Endothelial cell of hepatic sinusoid (primary cell): Measurements from ENCODE around the gene TRIM40.
"Not testable (repeated sequence)": the region's sequence is repeated elsewhere in the genome, so short reads cannot be mapped to it uniquely, and the experiment has no call there.

Experiments
- in situ Hi-C: cut with HindIII; loops from 2 replicates; pipeline ENCODE4 v1.10.0; 2017; ENCODE audit warnings: low sequenced_read_pairs

Gene TRIM40

GRCh38 chr6:30113003-30113759 is 22.8 kb upstream of the TRIM40 start, which contains the start of gene TRIM31:
Gene TRIM31 (minus strand): TSS chr6:30113090. CDS start chr6:30112805, 285 bp downstream.
- in situ Hi-C loops, result no loop called here

- in situ Hi-C loops, result no loop called here
Measured at GRCh38 chr6:30113841-30114240, 22.1 kb upstream of the TRIM40 start.

- in situ Hi-C loops, result no loop called here
Measured at GRCh38 chr6:30116724-30117123, 19.2 kb upstream of the TRIM40 start.

GRCh38 chr6:30118691-30119090 is 17.2 kb upstream of the TRIM40 start:
- in situ Hi-C loops, result not testable (repeated sequence)

- in situ Hi-C loops, result no loop called here
Measured at GRCh38 chr6:30121446-30122366, 14.2 kb upstream of the TRIM40 start.

- in situ Hi-C loops, result no loop called here
Measured at GRCh38 chr6:30122515-30122914, 13.4 kb upstream of the TRIM40 start.

- in situ Hi-C loops, result no loop called here
Measured at GRCh38 chr6:30127238-30128093, 8.5 kb upstream of the TRIM40 start.

- in situ Hi-C loops, result loop anchor here (10.0 kb wide), 1 partner anchor 285 kb away; no protein-coding TSS in a partner anchor
Measured at GRCh38 chr6:30129265-30130178, 6.4 kb upstream of the TRIM40 start.

- in situ Hi-C loops, result loop anchor here (10.0 kb wide), 1 partner anchor 285 kb away; no protein-coding TSS in a partner anchor
Measured at GRCh38 chr6:30130179-30130679, 5.7 kb upstream of the TRIM40 start.

GRCh38 chr6:30130887-30131862 is 4.8 kb upstream of the TRIM40 start:
- in situ Hi-C loops, result loop anchor here (10.0 kb wide), 1 partner anchor 286 kb away; no protein-coding TSS in a partner anchor

GRCh38 chr6:30131947-30132497 is 3.9 kb upstream of the TRIM40 start:
- in situ Hi-C loops, result loop anchor here (10.0 kb wide), 1 partner anchor 287 kb away; no protein-coding TSS in a partner anchor

GRCh38 chr6:30135147-30135546 is 793 bp upstream of the TRIM40 start:
- in situ Hi-C loops, result loop anchor here (10.0 kb wide), 1 partner anchor 290 kb away; no protein-coding TSS in a partner anchor

- in situ Hi-C loops, result loop anchor here (10.0 kb wide), 1 partner anchor 292 kb away; no protein-coding TSS in a partner anchor
Measured at GRCh38 chr6:30136570-30137286, 788 bp downstream of the TRIM40 start.

- in situ Hi-C loops, result not testable (repeated sequence)
Measured at GRCh38 chr6:30140240-30140639, 4.3 kb downstream of the TRIM40 start.

GRCh38 chr6:30142665-30143064 is 6.7 kb downstream of the TRIM40 start:
- in situ Hi-C loops, result no loop called here

GRCh38 chr6:30143780-30144179 is 7.8 kb downstream of the TRIM40 start:
- in situ Hi-C loops, result no loop called here

- in situ Hi-C loops, result no loop called here
Measured at GRCh38 chr6:30144811-30145210, 8.9 kb downstream of the TRIM40 start.
